SK-N-DZ (cell line): ENCODE data around the gene KCNQ1.

Source experiments
- DNase-seq: peaks from one replicate; pipeline ENCODE4 v3.0.0-alpha.2; 2015; ENCODE audit warnings: low spot score

KCNQ1 gene

GRCh38 chr11:2441171-2441570 lies 3.6 kb upstream of the KCNQ1 start:
- DNase-seq: no peak

GRCh38 chr11:2442589-2442988 lies 2.2 kb upstream of the KCNQ1 start:
- no peak for DNase-seq

GRCh38 chr11:2443406-2443805 lies 1.4 kb upstream of the KCNQ1 start:
- DNase-seq: no peak

GRCh38 chr11:2443881-2444820 lies 657 bp upstream of the KCNQ1 start, which contains the start of gene TRPM5:
TSS of gene TRPM5 (minus strand) at chr11:2444514. CDS start at chr11:2423036, 21,478 bp downstream.
- DNase-seq: no peak

- DNase-seq: no peak
Observed at GRCh38 chr11:2445746-2446551, 1.1 kb downstream of the KCNQ1 start.

- DNase-seq: no peak
Observed at GRCh38 chr11:2446590-2447252, 1.9 kb downstream of the KCNQ1 start.

- DNase-seq: no peak
Observed at GRCh38 chr11:2447253-2447950, 2.6 kb downstream of the KCNQ1 start.

- DNase-seq: no peak
Observed at GRCh38 chr11:2447951-2448650, 3.3 kb downstream of the KCNQ1 start.

- no peak for DNase-seq
Observed at GRCh38 chr11:2448661-2449547, 4.1 kb downstream of the KCNQ1 start.

- DNase-seq: no peak
Observed at GRCh38 chr11:2449548-2450320, 4.9 kb downstream of the KCNQ1 start.

GRCh38 chr11:2450321-2451041 lies 5.7 kb downstream of the KCNQ1 start:
- DNase-seq: no peak

GRCh38 chr11:2451336-2451735 lies 6.5 kb downstream of the KCNQ1 start:
- DNase-seq: no peak

- no peak for DNase-seq
Observed at GRCh38 chr11:2451916-2452315, 7.1 kb downstream of the KCNQ1 start.

- no peak for DNase-seq
Observed at GRCh38 chr11:2452321-2453012, 7.7 kb downstream of the KCNQ1 start.

- DNase-seq: no peak
Observed at GRCh38 chr11:2453436-2453835, 8.6 kb downstream of the KCNQ1 start.

GRCh38 chr11:2458321-2458720 lies 13.5 kb downstream of the KCNQ1 start:
- no peak for DNase-seq

GRCh38 chr11:2459016-2459725 lies 14.4 kb downstream of the KCNQ1 start:
- no peak for DNase-seq
